Mammary epithelial cell (primary cell): ENCODE measurements around the gene PAPSS2.

Source experiments
- CTCF ChIP-seq, 2 donors: IDR thresholded peaks in 1 of 2; conservative IDR thresholded peaks in 1 of 2; 2 replicates each; pipeline ENCODE4 v1.5.1; 2011 to 2012; ENCODE audit warnings: inconsistent platforms in 2 of 2, low read length in 2 of 2, mild to moderate bottlenecking in 2 of 2, control low read depth in 1 of 2, low read depth in 1 of 2; ENCODE audit not compliant: insufficient read depth in 1 of 2; ENCODE audit errors: extremely low read depth in 1 of 2
- EZH2 ChIP-seq: IDR thresholded peaks from 2 replicates; pipeline ENCODE4 v1.6.1; 2012; ENCODE audit warnings: low read length, inconsistent platforms, borderline replicate concordance

GRCh38 chr10:87750817-87751216 is 91.1 kb downstream of the PAPSS2 start:
- TF ChIP-seq CTCF (conservative IDR thresholded peaks at IDR 0.05 in 1 of 2, IDR thresholded peaks at IDR 0.05 in 1 of 2; ENCODE audit: extremely low read depth in 1 of 2, insufficient read depth in 1 of 2, low read depth in 1 of 2, low read length in 2 of 2) (no peak), EZH2 (no peak)
